ENCODE data around the gene BAZ2B. TPM values are rescaled to one million over a fixed set of nuclear protein-coding genes. Genes with fewer than 3 reads are reported as not detected.

Gene BAZ2B
- total RNA-seq, 1 experiment from 2014 or later = 37.4 TPM

- peak; percentile 57 for DNase-seq (ENCODE audit: low read depth)
These were observed 42.3 kb downstream of the BAZ2B start for GRCh38 chr2:159573846-159574606.

GRCh38 chr2:159573294-159573693, 43.1 kb downstream of the BAZ2B start:
- DNase-seq (ENCODE audit: low read depth) = no peak

DNA sequence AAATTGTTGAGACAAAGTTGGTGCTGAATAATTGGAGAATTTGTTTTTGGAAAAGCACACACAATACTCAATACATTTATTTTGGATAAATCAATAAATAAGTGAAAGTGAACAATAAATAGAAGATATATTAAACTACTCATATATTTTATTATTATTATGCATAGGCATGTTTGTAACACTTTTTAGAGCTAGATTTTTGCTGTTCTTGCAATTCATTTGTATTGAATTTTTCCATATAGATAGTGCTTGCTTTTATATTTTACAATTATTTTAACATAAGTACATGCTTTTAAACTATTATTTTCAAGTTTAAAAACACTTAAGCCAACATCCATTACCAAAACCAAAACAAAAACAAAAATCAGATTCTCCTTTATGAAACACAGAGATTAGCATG, 43.9 kb downstream of the BAZ2B start:
- no peak for DNase-seq (ENCODE audit: low read depth)

DNA sequence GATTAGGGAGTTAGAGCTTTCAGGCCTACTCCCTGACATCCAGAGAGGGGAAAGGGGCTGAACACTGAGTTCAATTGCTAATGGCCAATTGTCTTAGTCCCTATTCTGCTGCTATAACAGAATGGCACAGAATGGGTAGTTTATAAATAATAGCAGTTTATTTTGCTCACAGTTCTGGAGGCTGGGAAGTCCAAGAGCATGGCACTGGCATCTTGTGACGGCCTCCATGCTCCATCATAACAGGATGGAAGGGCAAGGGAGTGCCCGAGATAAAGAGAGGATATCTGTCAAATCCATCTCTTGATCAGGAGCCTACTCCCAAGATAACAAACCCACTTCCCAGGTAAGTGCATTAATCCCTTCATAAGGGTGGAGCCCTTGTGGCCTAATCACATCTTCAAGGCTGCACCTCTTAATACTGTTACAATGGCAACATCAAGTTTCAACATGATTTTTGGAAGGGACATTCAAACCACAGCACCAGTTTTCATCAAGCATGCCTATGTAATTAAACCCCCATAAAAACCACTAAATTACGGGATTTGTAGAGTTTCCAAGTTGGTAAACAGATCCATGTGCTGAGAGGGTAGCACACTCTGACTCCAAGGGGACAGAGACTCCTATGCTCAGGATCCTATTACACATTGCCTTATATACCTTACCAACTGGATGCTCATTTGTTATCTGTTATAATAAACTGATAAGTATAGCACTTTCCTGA, 44.6 kb downstream of the BAZ2B start:
- no peak for DNase-seq (ENCODE audit: low read depth)

- no peak for DNase-seq (ENCODE audit: low read depth)
These were observed 52.3 kb downstream of the BAZ2B start for GRCh38 chr2:159564081-159564480.

- DNase-seq (ENCODE audit: low read depth) = no peak
These were observed 54.1 kb downstream of the BAZ2B start for GRCh38 chr2:159562248-159562647.

- no peak for DNase-seq (ENCODE audit: low read depth)
These were observed 54.6 kb downstream of the BAZ2B start for GRCh38 chr2:159561786-159562185.

DNA sequence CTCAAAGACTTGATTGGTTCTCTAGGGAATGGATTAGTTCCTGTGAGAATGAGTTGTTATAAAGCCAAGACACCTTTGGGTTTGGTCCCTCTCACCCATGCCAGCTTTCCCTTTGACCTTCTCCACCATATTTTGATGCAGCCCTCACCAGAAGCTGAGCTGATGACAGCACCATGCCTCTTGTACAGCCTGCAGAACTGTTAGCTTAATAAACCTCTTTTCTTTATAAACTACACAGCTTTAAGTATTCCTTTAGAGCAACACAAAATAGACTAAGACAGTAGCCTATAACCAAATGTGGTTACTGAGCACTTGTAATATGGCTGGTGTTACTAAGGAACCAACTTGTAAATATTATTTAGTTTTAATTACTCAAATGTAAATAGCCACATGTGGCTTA, 55.1 kb downstream of the BAZ2B start:
- DNase-seq (ENCODE audit: low read depth) = no peak

GRCh38 chr2:159559034-159559433, 57.3 kb downstream of the BAZ2B start:
- no peak for DNase-seq (ENCODE audit: low read depth)

DNA sequence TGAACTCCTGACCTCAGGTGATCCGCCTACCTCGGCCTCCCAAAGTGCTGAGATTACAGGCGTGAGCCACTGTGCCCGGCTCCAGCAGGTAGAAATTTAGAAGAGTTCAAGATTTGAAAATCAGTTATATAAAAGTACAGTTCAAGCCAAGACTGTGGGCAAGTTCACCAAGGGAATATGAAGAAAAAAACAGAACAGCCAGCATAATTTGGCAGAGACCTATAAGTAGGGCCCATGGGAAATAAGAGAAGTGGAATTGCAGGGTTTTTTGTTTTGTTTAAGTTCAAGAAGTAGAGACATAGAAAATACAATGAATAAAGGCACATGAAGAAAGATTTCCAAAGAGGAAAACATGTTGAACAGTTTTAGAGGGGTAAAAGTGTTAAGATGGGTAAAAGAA, 57.9 kb downstream of the BAZ2B start:
- no peak for DNase-seq (ENCODE audit: low read depth)

- DNase-seq (ENCODE audit: low read depth) = no peak
These were observed 58.8 kb downstream of the BAZ2B start for GRCh38 chr2:159557437-159558034.

DNA sequence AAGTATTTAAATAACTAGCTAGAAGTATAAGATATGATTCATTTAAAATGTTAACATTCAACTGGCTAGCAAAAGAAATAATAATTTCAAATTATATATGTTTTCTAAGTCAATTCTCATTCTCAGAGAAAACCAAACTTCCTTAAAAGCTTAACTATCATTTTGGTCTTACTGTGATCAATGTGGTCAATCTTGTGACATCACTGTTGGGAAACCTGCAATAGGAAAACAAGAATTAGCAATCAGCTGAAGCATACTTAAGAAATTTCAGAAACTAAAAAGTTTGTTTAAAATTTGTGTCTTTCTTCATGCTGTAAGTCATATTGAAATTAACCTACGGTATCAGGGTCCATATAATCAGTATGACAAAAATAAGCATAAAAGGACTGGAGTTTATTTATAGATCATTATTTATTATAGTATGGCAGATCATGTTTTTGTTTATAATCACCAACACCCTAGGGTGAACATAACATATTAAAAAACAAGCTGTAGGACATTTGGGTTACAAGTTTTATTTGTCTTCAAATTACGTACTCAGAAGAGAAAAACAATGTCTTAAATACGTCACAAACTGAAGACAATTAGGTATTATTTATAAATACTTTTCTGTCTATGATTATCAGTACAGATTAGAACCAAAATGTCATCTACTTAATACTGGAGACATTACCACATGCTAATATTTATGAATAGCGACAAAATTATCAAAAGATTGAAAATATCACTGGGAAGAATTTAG, 60.5 kb downstream of the BAZ2B start:
- no peak for DNase-seq (ENCODE audit: low read depth)

DNA sequence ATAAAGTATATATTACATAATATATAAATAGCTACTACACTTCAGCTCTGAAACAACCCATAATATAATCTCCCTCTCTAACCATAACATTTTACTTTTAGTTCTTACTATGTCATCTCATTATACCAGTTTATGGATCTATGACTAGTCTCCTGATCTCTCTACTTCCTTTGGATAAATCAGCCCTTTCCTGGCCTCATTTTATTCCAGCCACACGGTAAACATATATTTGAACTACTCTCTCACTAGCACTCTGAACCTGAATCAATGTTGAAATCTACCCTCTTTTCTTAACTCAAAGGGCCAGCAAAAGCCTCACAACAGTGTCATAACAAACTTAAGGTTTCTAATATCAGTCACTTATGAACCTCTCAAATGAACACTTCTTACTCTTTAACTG, 62.6 kb downstream of the BAZ2B start:
- no peak for DNase-seq (ENCODE audit: low read depth)

DNA sequence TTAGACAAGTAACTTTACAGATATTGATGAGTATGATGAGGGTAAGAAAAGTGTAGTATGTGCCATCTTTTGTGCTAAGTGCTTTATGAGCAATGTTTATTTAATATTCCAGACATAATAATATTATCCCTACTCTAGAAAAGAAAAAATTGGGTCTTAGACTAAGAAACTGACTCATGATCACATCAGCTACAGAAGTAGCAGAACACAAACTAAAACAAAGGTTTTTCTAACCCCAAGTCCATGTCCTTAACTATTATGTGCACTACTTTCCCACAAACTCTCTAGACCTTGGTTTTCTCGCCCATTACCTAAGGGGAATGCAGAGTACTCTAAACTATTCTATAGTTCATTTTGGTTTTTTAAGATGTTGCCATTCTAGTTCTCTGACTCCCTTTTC, 64.5 kb downstream of the BAZ2B start:
- DNase-seq (ENCODE audit: low read depth) = peak; percentile 28

DNA sequence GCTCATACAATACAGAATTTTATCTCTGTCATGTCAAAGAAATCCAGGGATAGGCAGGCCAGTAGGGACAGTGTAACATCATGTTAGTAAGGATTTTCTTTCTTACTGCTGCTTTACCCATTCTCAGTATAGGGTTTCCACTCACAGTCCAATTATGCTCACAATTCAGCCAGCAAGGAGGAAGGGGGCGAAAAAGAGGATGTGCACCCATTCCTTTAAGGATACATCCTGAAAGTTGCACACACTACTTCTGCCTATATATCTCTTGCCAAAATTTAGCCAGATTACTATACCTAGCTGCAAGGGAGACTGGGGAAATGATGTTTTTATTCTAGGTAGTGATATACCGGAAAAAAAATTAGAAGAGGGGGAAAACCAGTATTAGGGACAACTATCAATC, 66.1 kb downstream of the BAZ2B start:
- DNase-seq (ENCODE audit: low read depth) = no peak

DNA sequence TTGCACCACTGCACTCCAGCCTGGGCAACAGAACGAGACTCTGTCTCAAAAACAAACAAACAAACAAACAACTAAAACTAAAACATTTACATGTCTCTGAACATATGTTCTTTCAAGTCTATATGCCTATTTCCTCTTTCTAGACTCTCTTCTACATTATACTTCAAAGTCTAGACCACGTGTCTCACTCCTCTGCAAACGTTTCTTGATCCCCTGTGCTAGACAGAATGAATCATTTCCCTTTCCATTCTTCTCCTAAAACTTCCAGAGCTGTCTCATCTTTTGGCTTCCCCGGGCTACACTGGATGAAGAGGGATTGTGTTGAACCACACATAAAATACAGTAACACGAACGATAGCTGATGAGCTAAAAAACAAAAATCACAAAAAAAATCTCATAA, 67.1 kb downstream of the BAZ2B start:
- DNase-seq (ENCODE audit: low read depth) = no peak

GRCh38 chr2:159546716-159547430, 69.5 kb downstream of the BAZ2B start:
- DNase-seq (ENCODE audit: low read depth) = no peak

- no peak for DNase-seq (ENCODE audit: low read depth)
These were observed 70.3 kb downstream of the BAZ2B start for GRCh38 chr2:159546039-159546438.

DNA sequence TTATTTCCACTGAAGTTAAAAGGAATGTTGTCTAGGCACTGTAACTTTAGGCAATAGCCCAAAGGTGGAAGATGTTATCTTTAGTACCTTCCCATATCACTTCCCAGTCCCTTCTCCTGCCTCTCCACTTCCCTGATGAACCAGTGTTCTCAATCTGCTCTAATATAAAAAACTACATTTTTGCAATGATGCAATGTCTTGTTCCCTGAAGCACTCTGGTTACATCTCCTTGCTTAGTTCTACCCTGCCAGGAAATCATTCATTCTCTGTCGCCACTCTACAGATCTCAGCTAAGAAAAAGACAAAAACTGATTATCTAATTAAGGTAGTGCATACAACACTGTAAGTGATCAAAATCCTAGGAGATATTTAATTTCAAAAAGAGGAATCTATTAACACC, 71.3 kb downstream of the BAZ2B start:
- no peak for DNase-seq (ENCODE audit: low read depth)

- no peak for DNase-seq (ENCODE audit: low read depth)
These were observed 74.2 kb downstream of the BAZ2B start for GRCh38 chr2:159542101-159542500.

DNA sequence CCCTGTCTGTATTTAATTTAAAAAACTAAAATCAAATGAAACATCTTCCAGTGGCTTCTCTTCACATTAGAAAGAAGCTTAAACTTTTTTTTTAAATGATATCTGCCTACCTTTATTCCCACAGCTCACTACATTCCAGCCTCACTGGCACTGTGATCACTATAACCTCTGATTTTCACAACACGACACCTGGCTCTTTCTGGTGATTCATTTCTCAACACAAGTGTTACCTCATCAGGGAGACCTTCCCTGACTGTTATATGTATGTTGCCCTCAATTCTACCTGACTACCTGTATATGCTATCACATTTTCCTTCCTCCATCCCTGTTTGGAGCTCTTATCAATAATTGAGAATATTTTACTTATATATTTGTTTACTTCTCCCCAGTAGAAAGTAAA, 76.6 kb downstream of the BAZ2B start:
- no peak for DNase-seq (ENCODE audit: low read depth)

All from LHCN-M2 (cell line).